ENCODE results near the gene RPS6KA2.
A peak's percentile ranks its signal among the peaks of the same experiment; 100 is the strongest.
"Not testable (repeated sequence)": the region's sequence is repeated elsewhere in the genome, so short reads cannot be mapped to it uniquely, and the experiment has no call there.

The RPS6KA2 gene

DNA sequence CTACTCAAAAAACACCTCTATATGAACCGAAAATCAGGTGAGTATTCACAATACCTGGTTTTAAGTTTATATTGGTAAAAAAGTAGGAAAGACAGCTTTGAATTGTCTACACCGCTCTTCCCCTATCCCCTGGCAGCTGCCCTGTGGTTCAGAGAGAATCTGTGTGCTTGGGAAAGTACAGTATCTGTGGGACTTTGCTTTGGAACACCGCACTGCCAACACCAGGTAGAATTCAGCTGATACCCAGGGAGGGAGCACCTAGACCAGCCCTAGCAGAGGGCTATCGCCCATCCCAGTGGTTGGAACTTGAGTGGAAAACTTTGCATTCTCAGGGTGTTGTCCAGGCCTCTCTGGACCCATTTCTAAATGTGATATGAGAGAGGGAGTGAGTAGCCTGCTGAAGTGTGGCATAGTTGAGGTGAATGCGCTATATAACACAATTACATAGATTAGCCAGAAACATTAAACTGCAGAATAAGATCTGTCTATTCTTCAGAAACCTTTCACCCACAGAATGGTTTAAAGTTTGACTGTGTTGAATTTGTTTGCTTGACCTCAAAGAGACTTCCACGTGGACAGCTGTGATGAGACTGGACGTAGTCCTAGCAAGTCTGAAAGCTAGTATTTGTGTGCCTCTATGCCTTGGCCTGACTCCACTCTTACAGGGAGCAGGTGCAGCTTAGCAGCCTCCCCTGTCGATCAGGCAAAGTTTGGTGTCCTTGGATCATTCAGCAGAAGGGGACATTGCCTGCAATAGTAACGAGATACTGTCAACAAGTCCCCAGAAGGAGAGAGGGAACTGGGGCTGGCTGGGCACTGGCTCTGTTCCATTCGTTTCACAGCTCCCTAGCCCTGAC, 232.8 kb downstream of the RPS6KA2 start:
- DNase-seq (ENCODE audit: low spot score): no peak

DNA sequence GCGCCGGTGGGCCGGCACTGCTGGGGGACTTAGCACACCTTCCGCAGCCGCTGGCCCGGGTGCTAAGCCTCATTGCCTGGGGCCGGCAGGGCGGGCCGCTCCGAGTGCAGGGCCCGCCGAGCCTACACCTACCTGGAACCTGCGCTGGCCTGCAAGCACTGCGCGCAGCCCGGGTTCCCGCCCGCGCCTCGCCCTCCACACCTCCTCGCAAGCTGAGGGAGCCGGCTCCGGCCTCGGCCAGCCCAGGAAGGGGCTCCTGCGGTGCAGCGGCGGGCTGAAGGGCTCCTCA, 233.6 kb downstream of the RPS6KA2 start:
- no peak for DNase-seq (ENCODE audit: low spot score)

GRCh38 chr6:166392755-166393534, 234.1 kb downstream of the RPS6KA2 start:
- not testable (repeated sequence) for DNase-seq (ENCODE audit: low spot score)

GRCh38 chr6:166389119-166389518, 237.9 kb downstream of the RPS6KA2 start:
- DNase-seq (ENCODE audit: low spot score): no peak

DNA sequence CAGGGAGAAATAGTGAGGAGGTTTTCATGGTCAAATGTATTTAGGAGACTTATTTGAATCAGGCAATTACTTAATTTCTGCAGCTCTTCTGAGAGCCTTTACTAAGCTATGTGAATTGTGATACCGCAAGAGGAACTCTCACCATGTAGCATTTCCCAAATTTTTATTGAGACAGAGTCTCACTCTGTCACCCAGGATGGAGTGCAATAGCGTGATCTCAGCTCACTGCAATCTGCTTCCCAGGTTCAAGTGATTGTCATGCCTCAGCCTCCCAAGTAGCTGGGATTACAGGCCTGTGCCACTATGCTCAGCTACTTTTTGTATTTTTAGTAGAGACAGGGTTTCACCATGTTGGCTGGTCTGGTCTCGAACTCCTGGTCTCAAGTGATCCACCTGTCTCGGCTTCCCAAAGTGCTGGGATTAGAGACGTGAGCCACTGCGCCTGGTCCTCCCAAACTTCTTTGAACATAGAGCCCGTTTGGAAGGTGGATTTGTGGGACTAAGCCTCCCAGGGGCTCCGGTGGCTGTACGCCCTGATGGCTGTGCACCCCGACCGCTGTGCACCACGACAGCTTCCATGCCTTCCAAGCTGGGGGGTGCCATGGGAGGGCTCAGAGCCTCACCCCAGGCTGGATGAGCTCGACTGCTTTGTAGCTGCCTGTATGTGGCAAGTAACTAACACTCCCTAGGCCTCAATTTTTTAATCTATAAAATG, 238.6 kb downstream of the RPS6KA2 start:
- DNase-seq (ENCODE audit: low spot score): no peak

DNA sequence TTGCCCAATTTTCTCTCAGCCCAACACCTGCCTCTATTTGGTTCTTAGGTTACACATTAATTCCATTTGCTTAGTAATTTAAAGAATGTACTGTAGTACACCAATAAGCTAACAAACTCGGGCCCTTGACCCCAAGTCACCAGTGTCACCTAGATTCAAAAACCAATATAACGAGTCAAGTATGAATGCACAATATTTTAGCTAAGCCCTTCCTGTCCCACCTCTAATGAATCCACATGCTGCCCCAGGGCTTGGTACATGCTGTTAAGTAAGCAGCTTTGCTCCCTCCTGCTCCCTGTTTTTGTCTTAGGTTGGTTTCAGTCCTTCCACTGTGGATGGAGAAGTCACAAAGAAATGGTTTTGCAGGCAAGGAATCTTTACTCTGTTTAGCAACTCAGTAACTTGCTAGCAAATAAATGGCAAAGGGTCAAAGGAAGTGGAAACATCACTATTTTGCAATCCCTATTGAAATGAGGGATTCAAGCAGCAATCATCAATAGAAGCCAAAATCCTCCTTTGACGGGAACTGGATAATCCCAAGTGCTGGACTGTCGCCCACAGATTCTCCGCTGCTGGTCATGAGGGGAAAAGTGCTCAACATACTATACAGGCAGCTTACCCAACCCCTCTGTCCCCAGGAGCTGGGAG, 239.3 kb downstream of the RPS6KA2 start:
- DNase-seq (ENCODE audit: low spot score): no peak

DNA sequence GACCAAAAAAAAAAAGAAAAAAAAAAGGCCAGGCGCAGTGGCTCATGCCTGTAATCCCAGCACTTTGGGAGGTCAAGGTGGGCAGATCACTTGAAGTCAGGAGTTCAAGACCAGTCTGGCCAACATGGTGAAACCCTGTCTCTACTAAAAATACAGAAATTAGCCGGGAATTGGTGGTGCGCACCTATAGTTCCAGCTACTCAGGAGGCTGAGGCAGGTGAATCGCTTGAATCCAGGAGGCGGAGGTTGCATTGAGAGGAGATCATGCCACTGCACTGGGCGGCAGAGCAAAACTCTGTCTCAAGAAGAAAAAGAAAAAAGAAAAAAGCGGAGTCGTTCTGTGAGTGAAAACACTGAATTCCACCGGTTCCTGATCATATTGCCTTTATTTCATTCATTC, 240.0 kb downstream of the RPS6KA2 start:
- DNase-seq (ENCODE audit: low spot score): not testable (repeated sequence)

- no peak for DNase-seq (ENCODE audit: low spot score)
These were observed 240.9 kb downstream of the RPS6KA2 start for GRCh38 chr6:166386111-166386510.

GRCh38 chr6:166383802-166384363, 243.2 kb downstream of the RPS6KA2 start:
- not testable (repeated sequence) for DNase-seq (ENCODE audit: low spot score)

DNA sequence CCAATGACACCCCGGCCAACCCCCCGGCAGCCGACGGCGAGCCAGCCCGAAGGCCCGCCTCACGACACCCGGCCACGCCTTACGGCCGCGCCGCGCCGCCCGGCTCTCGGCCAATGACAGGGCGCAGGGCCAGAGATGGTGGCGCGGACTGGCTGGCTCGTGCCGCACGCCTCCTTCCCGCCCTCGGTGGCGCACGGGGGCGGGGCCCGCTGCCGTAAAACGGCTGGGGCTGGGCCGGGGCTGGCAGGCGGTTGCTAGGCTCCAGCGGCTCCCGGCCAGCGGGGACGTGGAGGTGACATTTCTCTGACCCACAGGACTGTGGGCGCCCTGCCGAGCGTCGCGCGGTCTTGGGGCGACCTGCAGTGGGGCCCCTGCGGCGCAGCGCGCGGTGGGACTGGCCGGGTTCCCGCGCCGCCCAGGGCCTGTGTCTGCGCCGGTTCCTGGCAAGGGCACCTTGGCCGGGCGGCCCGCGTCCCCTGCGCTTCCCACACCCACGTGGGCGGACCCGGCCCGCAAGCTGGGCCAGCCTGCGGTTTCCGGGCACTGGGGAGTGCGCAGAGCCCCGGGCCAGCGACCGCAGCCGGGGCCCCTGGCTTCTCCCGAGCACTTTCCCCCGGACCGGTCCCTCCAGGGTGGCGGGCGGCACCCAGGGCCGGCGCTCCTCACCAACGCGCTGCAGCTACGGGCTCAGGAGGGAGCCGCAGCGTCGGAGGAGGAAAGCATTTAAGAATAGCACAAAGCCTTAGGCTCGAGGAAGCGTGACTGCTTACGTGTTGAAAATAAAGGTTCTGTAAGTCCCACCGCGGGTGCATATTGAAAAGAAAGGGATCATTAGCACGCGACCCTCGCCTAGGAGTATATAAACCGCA, 243.9 kb downstream of the RPS6KA2 start, which contains the start of gene MPC1:
MPC1 (minus strand) TSS at position 8 of the 869 bp plus-strand sequence. CDS start 64 bp downstream, outside the sequence.
- DNase-seq (ENCODE audit: low spot score): peak; percentile 93

GRCh38 chr6:166382500-166382932, 244.5 kb downstream of the RPS6KA2 start:
- no peak for DNase-seq (ENCODE audit: low spot score)

DNA sequence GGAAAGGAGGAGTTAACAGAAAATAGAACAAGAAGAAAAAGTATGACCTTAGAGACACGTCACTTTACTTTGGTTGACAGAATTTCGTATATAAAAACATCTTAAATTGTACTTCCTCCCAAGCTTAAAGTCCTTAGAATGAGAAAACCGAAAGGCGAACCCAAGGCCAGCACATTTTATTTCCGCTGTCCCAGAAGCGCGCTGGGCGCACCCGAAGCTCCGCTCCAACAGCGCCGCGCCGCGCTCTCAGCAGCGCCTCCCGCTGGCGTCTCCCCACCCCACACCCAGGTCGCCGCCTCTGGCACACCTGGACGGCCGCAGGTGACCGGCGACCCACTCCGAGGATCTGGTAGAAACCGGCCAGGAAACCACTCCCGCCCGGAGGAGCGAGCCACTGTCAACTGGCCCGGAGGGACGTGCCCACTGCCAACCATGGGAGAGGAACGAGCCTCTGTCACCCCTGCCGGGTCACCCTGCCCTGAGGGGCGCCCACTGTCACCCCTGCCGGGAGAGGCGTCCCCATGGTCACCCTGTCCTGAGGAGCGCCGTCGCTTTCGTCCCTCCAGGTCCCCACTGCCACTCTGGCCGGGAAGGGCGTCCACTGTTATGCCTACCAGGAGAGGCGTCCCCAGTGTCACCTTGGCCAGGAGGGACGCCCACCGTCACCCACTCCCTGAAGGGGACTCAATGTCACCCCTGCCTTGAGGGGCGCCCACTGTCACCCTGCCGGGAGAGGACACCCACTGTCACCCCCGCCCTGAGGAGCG, 245.1 kb downstream of the RPS6KA2 start:
- peak; percentile 31 for DNase-seq (ENCODE audit: low spot score)

DNA sequence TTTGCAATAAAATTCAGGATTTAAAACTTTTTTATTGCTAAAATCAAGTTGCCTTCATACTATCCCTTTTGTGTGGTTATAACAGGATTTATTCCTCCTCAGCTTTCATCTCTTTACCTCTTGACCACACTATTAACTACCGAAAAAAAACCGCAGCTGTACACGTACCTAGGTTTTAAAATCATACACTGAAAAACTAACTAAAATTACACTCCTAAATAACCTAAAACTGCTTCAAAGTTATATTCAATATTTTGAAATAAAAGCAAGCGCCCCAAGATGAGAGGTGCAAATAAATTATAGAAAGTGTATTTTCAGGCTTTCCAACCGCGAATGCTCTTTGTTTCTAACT, 245.7 kb downstream of the RPS6KA2 start:
- no peak for DNase-seq (ENCODE audit: low spot score)

GRCh38 chr6:166379800-166380199, 247.3 kb downstream of the RPS6KA2 start:
- no peak for DNase-seq (ENCODE audit: low spot score)

DNA sequence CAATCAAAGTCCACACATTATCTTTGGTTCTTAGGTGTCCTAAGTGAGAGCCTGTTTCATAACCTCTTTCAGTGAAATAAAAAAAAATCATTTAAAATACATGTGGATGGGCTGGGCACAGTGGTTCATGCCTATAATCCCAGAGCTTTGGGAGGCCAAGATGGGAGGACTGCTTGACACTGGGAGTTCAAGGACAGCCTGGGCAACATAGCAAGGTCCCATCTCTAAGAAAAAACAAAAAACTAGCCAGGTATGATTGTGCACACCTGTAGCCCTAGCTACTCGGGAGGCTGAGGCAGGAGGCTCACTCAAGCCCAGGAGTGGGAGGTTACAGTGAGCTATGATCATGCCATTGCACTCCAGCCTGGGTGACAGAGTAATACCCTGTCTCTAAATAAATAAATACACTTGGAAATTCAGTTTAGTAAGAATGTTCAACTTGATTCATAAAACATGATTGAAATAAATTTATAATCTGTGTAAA, 247.9 kb downstream of the RPS6KA2 start:
- no peak for DNase-seq (ENCODE audit: low spot score)

- DNase-seq (ENCODE audit: low spot score): no peak
These were observed 249.3 kb downstream of the RPS6KA2 start for GRCh38 chr6:166377721-166378120.

- DNase-seq (ENCODE audit: low spot score): no peak
These were observed 252.0 kb downstream of the RPS6KA2 start for GRCh38 chr6:166375013-166375412.

DNA sequence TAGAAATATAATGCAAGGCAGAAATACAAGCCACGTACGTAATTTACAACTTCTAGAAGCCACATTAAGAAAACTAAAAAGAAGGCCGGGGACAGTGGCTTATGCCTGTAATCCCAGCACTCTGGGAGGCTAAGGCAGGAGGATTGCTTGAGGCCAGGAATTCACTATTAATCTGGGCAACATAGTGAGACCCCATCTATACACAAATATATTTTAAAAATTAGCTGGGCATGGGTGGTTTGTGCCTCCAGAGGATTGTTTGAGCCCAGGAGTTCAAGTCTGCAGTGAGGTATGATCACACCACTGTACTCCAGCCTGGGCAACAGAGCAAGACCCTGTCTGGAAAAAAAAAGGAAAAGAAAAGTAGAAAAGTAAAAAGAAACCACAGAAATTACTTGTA, 256.6 kb downstream of the RPS6KA2 start:
- no peak for DNase-seq (ENCODE audit: low spot score)

DNA sequence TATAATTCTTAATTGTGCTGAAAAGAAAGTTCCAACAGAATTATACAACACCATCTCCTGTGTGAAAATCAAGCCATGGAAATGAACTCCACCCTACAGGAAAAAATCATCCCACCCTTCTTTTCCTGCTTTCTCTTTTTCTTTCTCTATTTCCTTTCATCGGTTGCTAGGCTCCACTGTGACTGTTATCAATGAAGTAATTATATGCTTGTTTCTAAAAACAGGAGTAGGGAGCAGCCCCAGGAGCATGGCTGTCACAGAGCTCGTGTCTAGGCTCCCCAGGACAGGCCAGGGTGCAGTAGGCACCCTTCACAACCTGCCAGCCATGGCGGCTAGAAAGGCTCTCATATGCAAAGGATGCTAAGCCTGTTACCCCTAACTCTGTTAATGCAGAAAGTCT, 257.3 kb downstream of the RPS6KA2 start:
- no peak for DNase-seq (ENCODE audit: low spot score)

DNA sequence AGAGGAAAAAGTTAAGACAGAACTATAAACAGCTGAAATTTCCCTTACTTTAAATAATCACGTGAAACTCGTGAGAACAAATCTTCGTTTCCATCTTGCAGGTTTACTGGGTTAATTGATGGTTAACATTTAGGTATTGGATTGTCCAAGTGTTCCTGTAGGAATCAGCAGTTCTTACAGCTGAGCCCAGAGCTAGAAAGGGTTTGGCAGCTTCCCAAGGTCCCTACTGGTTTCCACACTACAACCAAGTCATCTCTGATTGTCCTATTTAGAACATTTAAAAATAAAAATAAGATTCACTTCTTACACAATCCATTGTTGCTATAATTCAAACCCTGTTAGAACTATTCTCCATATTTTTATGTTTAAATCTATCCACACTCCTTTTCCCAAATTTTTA, 260.1 kb downstream of the RPS6KA2 start:
- DNase-seq (ENCODE audit: low spot score): no peak
